ENCODE data around the gene KPNA6.

GRCh38 chr1:32195972-32196823 is 88.3 kb downstream of the KPNA6 start:
- TF ChIP-seq POLR2A (IDR thresholded peaks at IDR 0.05) (no peak), POLR2AphosphoS5 (IDR thresholded peaks at IDR 0.05) (no peak), CTCF (IDR thresholded peaks at IDR 0.05) (no peak)

All from prostate gland (tissue), 2 donors.